GM12878 (cell line): Measurements from ENCODE around the gene SPINK9. TPM values are rescaled to one million over a fixed set of nuclear protein-coding genes. Genes with fewer than 3 reads are reported as not detected.

ENCODE experiments used
- ATAC-seq: fragments of 200-7000 bp; cut with Tn5 transposase; 3 replicates; pipeline ENCODE4 v1.9.1; 2020; ENCODE audit warnings: mild to moderate bottlenecking, moderate library complexity
- BruUV-seq: library from RNA; stranded (reverse); fragments of 400-500 nt; replicated peaks from 2 replicates; lab custom pipeline; 2021; lab: Mats Ljungman, UMichigan
- CTCF ChIA-PET: fragments of 300-600 bp; sonication (Branson Sonifier 250); formaldehyde crosslinking; extraction: SDS; loops from one replicate; lab custom pipeline; 2021; ENCODE audit warnings: inconsistent platforms; lab: Yijun Ruan, JAX
- POLR2A ChIA-PET: fragments of 350-600 bp; formaldehyde crosslinking; extraction: SDS; loops from one replicate; lab custom pipeline; 2021; ENCODE audit warnings: inconsistent platforms; lab: Charles Lee
- RAD21 ChIA-PET: fragments of 300-600 bp; sonication (Branson Sonifier 250); formaldehyde crosslinking; loops from one replicate; lab custom pipeline; 2023; ENCODE audit warnings: antibody characterized with exemption; ENCODE audit not compliant: unreplicated experiment; lab: Charles Lee
- SMC1A ChIA-PET: fragments of 300-600 bp; sonication (Branson Sonifier 250); formaldehyde crosslinking; loops from one replicate; lab custom pipeline; 2023; ENCODE audit not compliant: unreplicated experiment, uncharacterized antibody; lab: Charles Lee
- DNase-seq: peaks from one replicate; pipeline ENCODE4 v3.0.0-alpha.2; 2011; ENCODE audit warnings: low read depth, low spot score
- FAIRE-seq: peaks from 3 replicates; lab custom pipeline; 2011; peaks lifted over from hg19 to GRCh38; lab: Jason Lieb, UNC
- H2AFZ ChIP-seq: 2 replicates; pipeline ENCODE4 v1.6.0; 2011; ENCODE audit warnings: low read depth, low read length, control low read depth; ENCODE audit not compliant: control insufficient read depth
- H3K27ac ChIP-seq: 2 replicates; pipeline ENCODE4 v1.5.1; 2011; ENCODE audit warnings: control low read depth; ENCODE audit not compliant: control insufficient read depth, insufficient read depth
- H3K27me3 ChIP-seq, 2 experiments: replicated peaks in 1 of 2; 2 replicates each; pipeline versions ENCODE4 v1.6.0 to v1.6.1; 2011; ENCODE audit warnings: low read length in 1 of 2; ENCODE audit not compliant: control insufficient read depth in 2 of 2, insufficient read depth in 2 of 2
- H3K36me3 ChIP-seq, 2 experiments: 2 replicates each; pipeline ENCODE4 v1.5.1; 2011; ENCODE audit warnings: low read length in 1 of 2; ENCODE audit not compliant: control insufficient read depth in 2 of 2, insufficient read depth in 2 of 2
- H3K4me1 ChIP-seq: 2 replicates; pipeline ENCODE4 v1.6.1; 2011; ENCODE audit warnings: mild to moderate bottlenecking, low read length, moderate library complexity, mixed read lengths; ENCODE audit not compliant: control insufficient read depth, insufficient read depth
- H3K4me2 ChIP-seq: 2 replicates; pipeline ENCODE4 v1.6.0; 2011; ENCODE audit warnings: control low read depth; ENCODE audit not compliant: control insufficient read depth, insufficient read depth
- H3K4me3 ChIP-seq: fragments of 200-600 bp; sonication (generic); 2 replicates; pipeline ENCODE4 v1.5.1; 2016
- H3K79me2 ChIP-seq: 2 replicates; pipeline ENCODE4 v1.6.0; 2011; ENCODE audit warnings: low read length; ENCODE audit not compliant: control insufficient read depth, insufficient read depth
- H3K9ac ChIP-seq: 2 replicates; pipeline ENCODE4 v1.8.0; 2011; ENCODE audit warnings: low read length, control low read depth, mixed read lengths; ENCODE audit not compliant: control insufficient read depth, insufficient read depth
- H3K9me3 ChIP-seq: replicated peaks from 3 replicates; pipeline ENCODE4 v1.5.1; 2011; ENCODE audit warnings: mild to moderate bottlenecking, low read length; ENCODE audit not compliant: control insufficient read depth, insufficient read depth
- H4K20me1 ChIP-seq: 2 replicates; pipeline ENCODE4 v1.6.0; 2011; ENCODE audit not compliant: control insufficient read depth, insufficient read depth
- DPF2 ChIP-seq: fragments of 450-650 bp; IDR thresholded peaks from 2 replicates; pipeline ENCODE4 v1.6.1; 2017; ENCODE audit warnings: mild to moderate bottlenecking
- EZH2 ChIP-seq: IDR thresholded peaks from 2 replicates; pipeline ENCODE4 v1.6.1; 2012; ENCODE audit warnings: low read depth, mild to moderate bottlenecking, control low read depth, inconsistent platforms, low read length, borderline replicate concordance; ENCODE audit not compliant: control insufficient read depth
- FOXK2 ChIP-seq: fragments of 450-650 bp; IDR thresholded peaks from 2 replicates; pipeline ENCODE4 v1.6.1; 2017; ENCODE audit warnings: mild to moderate bottlenecking, moderate library complexity
- MEF2B ChIP-seq: fragments of 450-650 bp; IDR thresholded peaks from 2 replicates; pipeline ENCODE4 v1.6.1; 2018; ENCODE audit warnings: mild to moderate bottlenecking, moderate library complexity; ENCODE audit not compliant: partially characterized antibody, poor library complexity, severe bottlenecking
- NR2C2 ChIP-seq: IDR thresholded peaks from 2 replicates; pipeline ENCODE4 v1.6.1; 2011; ENCODE audit warnings: borderline replicate concordance, low read depth; ENCODE audit not compliant: control insufficient read depth, insufficient read length
- RB1 ChIP-seq: fragments of 450-650 bp; formaldehyde crosslinking; IDR thresholded peaks from 2 replicates; pipeline ENCODE4 v1.6.1; 2017; ENCODE audit warnings: mild to moderate bottlenecking, borderline replicate concordance
- RCOR1 ChIP-seq: conservative IDR thresholded peaks from 2 replicates; pipeline ENCODE4 v1.6.1; 2012; ENCODE audit warnings: low read depth, low read length, improper control_type of control experiment
- SIN3A ChIP-seq: IDR thresholded peaks from 2 replicates; pipeline ENCODE4 v1.6.1; 2012; ENCODE audit warnings: low read depth, low read length, improper control_type of control experiment
- SMAD1 ChIP-seq: fragments of 450-650 bp; IDR thresholded peaks from 2 replicates; pipeline ENCODE4 v1.6.1; 2018; ENCODE audit warnings: mild to moderate bottlenecking, low read depth; ENCODE audit not compliant: partially characterized antibody
- SP1 ChIP-seq: IDR thresholded peaks from one replicate; pipeline ENCODE4 v1.6.1; 2011; ENCODE audit warnings: low read depth, low read length
- SPI1 ChIP-seq: IDR thresholded peaks from 2 replicates; pipeline ENCODE4 v1.6.1; 2011; ENCODE audit warnings: low read depth, mild to moderate bottlenecking, low read length, moderate library complexity, borderline replicate concordance; ENCODE audit not compliant: insufficient read depth
- WRNIP1 ChIP-seq: IDR thresholded peaks from 2 replicates; pipeline ENCODE4 v1.6.1; 2011; ENCODE audit warnings: low read depth, low read length, improper control_type of control experiment, borderline replicate concordance
- ZBED1 ChIP-seq: IDR thresholded peaks from 2 replicates; pipeline ENCODE4 v1.6.1; 2016; ENCODE audit warnings: borderline replicate concordance
- ZBTB33 ChIP-seq: fragments of 450-650 bp; IDR thresholded peaks from 2 replicates; pipeline ENCODE4 v1.6.1; 2017; ENCODE audit warnings: mild to moderate bottlenecking
- ZNF622 ChIP-seq: fragments of 450-650 bp; IDR thresholded peaks from 2 replicates; pipeline ENCODE4 v1.6.1; 2017; ENCODE audit warnings: mild to moderate bottlenecking, inconsistent platforms
- WGBS: methylation state at CpG from one replicate; pipeline ENCODE4 v1.1.6; 2016; ENCODE audit warnings: low lambda C conversion rate; ENCODE audit not compliant: insufficient replicate concordance, insufficient coverage; ENCODE audit errors: missing lambda C conversion rate; 5-methylcytosine and 5-hydroxymethylcytosine counted together
- in situ Hi-C: fragments of 300-500 bp; cut with MboI; formaldehyde crosslinking; loops from 9 replicates; pipeline ENCODE4 v1.14.3; 2018; ENCODE audit warnings: mixed read lengths
- intact Hi-C: fragments of 100-400 bp; cut with micrococcal nuclease; formaldehyde crosslinking; loops from one replicate; pipeline ENCODE4 v1.14.2; 2022; ENCODE audit not compliant: unreplicated experiment
- polyA plus RNA-seq, 11 experiments: library from polyadenylated mRNA; depleted of rRNA in 4 of 11; unstranded in 6 of 11; stranded (reverse) in 5 of 11; fragments of >200 nt; fragmentation: Nextera tagmentation in 4 of 11; fragmentation: Illumina TruSeq in 1 of 11; extraction: Ambion mirVana in 4 of 11; extraction: Trizol in 1 of 11; gene quantifications; 1 replicate in 1 of 11; 2 replicates in 10 of 11; pipeline versions ENCODE4 v1.2.1 to v1.2.3, GENCODE V29; 2011 to 2016; ENCODE audit warnings: inconsistent platforms in 2 of 11, missing spikeins in 2 of 11, low read depth in 1 of 11
- total RNA-seq, 4 experiments: library from RNA; depleted of rRNA in 3 of 4; stranded (reverse); fragments of >200 nt in 3 of 4; fragmentation: Illumina TruSeq in 1 of 4; extraction: Trizol in 1 of 4; gene quantifications; 2 replicates each; pipeline versions ENCODE4 v1.2.1 to v1.2.3, GENCODE V29; 2013 to 2021
- TF ChIP-seq, protein P1 (sequence below): IDR thresholded peaks from 2 replicates; pipeline ENCODE4 v1.6.1; 2011; ENCODE audit warnings: borderline replicate concordance, low read depth, mild to moderate bottlenecking, moderate library complexity, low read length; ENCODE audit not compliant: insufficient read depth, poor library complexity, severe bottlenecking
- TF ChIP-seq, protein P2 (sequence below): fragments of 450-650 bp; IDR thresholded peaks from 2 replicates; pipeline ENCODE4 v1.6.1; 2017; ENCODE audit warnings: mild to moderate bottlenecking, moderate library complexity

SPINK9 gene
- total and polyA plus RNA-seq, 10 of the 15 experiments (the other 5 are each of a cell fraction or from before 2014, with no cell fraction given) = not detected

GRCh38 chr5:148314731-148315130, 20.6 kb upstream of the SPINK9 start:
- Histone ChIP-seq H3K79me2 (no peaks in the 10 kb centered on the region), H3K36me3 (no peaks in the 10 kb centered on the region), H3K27me3 (no peaks in the 10 kb centered on the region), H3K4me2 (no peak overlapping the region), H3K4me1 (no peaks in the 10 kb centered on the region), H3K4me3 (no peak overlapping the region), H2AFZ (no peak overlapping the region), H4K20me1 (no peaks in the 10 kb centered on the region), H3K9ac (no peak overlapping the region), H3K27ac (no peak overlapping the region), H3K9me3 (no peaks in the 10 kb centered on the region)
- ATAC-seq (no peak), DNase-seq (no peak), FAIRE-seq (no peak)
- ChIA-PET SMC1A (no interaction called here), POLR2A (no interaction called here), CTCF (interaction anchor here (1.2 kb wide), 2 partner anchors 22 to 416 kb away, joined by 3 read pairs; no protein-coding TSS in a partner anchor), RAD21 (no interaction called here)
- no TSS peak for BruUV-seq
- intact Hi-C loops = no loop called here
- 20% methylated on average over 4 of the region's 4 CpGs for WGBS
- in situ Hi-C loops = no loop called here
- TF ChIP-seq DPF2 = no peak
- no peak for TF ChIP-seq FOXK2
- TF ChIP-seq MEF2B = no peak
- no peak for TF ChIP-seq EZH2
- no peak for TF ChIP-seq SPI1
- TF ChIP-seq ZBTB33 = no peak
- no peak for TF ChIP-seq SP1
- TF ChIP-seq SIN3A = no peak
- TF ChIP-seq WRNIP1 = no peak
- TF ChIP-seq RB1 = no peak
- TF ChIP-seq ZBED1 = no peak
- TF ChIP-seq, protein P1, sequence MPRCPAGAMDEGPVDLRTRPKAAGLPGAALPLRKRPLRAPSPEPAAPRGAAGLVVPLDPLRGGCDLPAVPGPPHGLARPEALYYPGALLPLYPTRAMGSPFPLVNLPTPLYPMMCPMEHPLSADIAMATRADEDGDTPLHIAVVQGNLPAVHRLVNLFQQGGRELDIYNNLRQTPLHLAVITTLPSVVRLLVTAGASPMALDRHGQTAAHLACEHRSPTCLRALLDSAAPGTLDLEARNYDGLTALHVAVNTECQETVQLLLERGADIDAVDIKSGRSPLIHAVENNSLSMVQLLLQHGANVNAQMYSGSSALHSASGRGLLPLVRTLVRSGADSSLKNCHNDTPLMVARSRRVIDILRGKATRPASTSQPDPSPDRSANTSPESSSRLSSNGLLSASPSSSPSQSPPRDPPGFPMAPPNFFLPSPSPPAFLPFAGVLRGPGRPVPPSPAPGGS = no peak
- no peak for TF ChIP-seq NR2C2
- no peak for TF ChIP-seq RCOR1
- no peak for TF ChIP-seq ZNF622
- TF ChIP-seq SMAD1 = no peak
- TF ChIP-seq, protein P2, sequence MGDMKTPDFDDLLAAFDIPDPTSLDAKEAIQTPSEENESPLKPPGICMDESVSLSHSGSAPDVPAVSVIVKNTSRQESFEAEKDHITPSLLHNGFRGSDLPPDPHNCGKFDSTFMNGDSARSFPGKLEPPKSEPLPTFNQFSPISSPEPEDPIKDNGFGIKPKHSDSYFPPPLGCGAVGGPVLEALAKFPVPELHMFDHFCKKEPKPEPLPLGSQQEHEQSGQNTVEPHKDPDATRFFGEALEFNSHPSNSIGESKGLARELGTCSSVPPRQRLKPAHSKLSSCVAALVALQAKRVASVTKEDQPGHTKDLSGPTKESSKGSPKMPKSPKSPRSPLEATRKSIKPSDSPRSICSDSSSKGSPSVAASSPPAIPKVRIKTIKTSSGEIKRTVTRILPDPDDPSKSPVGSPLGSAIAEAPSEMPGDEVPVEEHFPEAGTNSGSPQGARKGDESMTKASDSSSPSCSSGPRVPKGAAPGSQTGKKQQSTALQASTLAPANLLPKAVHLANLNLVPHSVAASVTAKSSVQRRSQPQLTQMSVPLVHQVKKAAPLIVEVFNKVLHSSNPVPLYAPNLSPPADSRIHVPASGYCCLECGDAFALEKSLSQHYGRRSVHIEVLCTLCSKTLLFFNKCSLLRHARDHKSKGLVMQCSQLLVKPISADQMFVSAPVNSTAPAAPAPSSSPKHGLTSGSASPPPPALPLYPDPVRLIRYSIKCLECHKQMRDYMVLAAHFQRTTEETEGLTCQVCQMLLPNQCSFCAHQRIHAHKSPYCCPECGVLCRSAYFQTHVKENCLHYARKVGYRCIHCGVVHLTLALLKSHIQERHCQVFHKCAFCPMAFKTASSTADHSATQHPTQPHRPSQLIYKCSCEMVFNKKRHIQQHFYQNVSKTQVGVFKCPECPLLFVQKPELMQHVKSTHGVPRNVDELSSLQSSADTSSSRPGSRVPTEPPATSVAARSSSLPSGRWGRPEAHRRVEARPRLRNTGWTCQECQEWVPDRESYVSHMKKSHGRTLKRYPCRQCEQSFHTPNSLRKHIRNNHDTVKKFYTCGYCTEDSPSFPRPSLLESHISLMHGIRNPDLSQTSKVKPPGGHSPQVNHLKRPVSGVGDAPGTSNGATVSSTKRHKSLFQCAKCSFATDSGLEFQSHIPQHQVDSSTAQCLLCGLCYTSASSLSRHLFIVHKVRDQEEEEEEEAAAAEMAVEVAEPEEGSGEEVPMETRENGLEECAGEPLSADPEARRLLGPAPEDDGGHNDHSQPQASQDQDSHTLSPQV = no peak
